ENCODE results near the gene OMG.
"Not testable (repeated sequence)": the region's sequence is repeated elsewhere in the genome, so short reads cannot be mapped to it uniquely, and the experiment has no call there.

The OMG gene, protein sequence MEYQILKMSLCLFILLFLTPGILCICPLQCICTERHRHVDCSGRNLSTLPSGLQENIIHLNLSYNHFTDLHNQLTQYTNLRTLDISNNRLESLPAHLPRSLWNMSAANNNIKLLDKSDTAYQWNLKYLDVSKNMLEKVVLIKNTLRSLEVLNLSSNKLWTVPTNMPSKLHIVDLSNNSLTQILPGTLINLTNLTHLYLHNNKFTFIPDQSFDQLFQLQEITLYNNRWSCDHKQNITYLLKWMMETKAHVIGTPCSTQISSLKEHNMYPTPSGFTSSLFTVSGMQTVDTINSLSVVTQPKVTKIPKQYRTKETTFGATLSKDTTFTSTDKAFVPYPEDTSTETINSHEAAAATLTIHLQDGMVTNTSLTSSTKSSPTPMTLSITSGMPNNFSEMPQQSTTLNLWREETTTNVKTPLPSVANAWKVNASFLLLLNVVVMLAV

DNA sequence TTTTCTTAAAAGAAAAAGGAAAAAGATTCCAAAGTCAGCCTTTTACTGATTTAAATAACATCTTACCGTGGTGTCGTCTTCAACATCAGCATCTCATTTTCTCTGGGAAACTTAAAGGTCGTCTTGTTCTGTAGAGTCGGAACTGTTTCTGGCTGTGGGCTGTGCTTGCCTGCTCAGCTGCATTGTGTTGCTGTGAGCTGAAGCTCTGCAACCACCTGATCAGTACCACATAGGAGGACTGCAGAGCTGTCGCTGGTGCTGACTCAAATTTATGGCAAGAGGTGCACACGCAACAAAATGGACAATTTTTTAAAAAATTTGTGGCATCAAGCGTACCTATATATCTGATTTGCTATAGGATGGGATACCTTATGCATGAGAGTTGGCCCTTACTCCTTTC is at the start of gene OMG:
Gene OMG (minus strand): TSS at position 150 of the 400 bp plus-strand sequence. CDS start 908 bp downstream, outside the sequence.
- DNase-seq, result no peak

DNA sequence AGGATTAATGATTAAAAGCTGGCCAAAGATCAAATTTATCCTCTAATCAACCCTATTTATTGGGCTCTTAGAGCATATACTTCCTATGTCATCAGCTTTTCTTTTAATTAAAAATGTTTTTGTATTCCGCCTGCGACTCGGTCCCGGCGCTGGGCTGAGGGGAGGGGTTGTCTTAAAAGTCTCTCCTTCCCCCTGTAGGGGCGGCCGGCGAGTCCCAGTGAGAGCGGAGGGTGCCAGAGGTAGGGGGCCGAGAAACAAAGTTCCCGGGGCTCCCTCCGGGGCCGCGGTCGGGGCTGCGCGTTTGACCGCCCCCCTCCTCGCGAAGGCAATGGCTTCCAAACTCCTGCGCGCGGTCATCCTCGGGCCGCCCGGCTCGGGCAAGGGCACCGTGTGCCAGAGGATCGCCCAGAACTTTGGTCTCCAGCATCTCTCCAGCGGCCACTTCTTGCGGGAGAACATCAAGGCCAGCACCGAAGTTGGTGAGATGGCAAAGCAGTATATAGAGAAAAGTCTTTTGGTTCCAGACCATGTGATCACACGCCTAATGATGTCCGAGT is 48.2 kb upstream of the OMG start:
- not testable (repeated sequence) for DNase-seq

DNA sequence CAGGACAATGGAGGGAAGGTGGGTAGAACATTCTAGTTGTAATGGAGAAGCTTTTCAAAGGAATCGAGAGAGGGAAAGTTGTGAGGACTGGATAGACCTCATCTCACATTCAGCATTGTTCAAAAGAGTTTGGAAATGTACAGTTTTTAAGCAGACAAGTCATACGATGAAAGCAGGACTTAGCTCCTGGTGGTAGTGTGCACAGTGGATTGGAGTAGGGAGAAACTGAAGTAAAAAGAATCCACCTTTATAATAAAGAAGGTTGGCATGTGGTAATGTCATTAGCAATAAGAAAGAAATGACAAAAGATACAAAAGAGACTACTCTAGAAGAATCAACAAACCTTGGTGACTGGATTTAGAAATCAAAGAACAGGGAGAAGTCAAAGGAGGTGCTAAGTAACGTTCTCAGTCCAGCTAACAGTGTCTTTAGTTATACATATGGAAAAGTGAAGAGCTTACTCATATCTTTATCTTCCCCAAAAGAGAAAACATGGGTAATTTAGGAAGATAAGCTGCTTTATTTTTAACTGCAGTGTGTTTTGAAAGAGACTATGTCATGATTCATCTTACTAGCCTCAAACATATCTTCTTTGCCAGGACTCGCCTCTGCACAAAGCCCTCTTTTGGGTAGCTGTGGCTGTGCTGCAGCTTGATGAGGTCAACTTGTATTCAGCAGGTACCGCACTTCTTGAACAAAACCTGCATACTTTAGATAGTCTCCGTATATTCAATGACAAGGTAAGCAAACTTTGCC is 43.0 kb upstream of the OMG start:
- DNase-seq, result peak; percentile 65

DNA sequence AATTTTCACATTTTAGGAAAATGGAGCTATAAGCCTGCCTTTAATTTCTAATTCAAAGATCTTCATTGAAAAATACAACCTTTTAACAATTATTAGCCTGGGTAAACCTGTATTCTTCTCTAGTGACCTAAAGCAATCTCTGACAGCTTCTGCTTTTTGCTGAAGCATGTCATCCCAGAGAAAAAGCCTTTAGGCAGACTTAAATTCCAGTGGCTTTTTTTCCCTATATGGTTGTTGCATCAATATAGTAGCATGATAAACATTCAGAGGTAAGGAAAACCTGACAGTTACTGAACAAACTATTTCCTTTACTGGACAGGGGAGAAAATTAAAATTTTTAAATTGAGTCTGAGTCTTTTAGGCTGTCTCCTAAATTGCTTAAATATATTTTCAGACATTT is 32.2 kb upstream of the OMG start:
- no peak for DNase-seq

DNA sequence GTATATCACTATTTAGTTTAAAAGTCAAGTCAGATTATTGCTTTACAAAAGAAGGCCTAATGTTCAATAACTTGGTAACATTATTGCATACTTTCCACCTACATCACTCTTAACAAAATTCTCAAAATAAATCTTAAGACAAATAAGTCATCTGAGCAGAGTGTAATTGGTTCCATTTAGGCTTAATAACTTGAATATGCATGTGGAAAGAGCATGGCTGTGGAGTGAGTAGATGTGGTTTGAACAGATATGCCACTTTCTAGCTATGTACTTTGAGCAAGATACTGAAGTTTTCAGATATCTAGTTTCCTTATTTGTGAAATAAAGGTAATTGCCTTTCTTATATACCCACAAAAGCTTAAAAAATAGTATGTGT is 31.1 kb upstream of the OMG start:
- no peak for DNase-seq

DNA sequence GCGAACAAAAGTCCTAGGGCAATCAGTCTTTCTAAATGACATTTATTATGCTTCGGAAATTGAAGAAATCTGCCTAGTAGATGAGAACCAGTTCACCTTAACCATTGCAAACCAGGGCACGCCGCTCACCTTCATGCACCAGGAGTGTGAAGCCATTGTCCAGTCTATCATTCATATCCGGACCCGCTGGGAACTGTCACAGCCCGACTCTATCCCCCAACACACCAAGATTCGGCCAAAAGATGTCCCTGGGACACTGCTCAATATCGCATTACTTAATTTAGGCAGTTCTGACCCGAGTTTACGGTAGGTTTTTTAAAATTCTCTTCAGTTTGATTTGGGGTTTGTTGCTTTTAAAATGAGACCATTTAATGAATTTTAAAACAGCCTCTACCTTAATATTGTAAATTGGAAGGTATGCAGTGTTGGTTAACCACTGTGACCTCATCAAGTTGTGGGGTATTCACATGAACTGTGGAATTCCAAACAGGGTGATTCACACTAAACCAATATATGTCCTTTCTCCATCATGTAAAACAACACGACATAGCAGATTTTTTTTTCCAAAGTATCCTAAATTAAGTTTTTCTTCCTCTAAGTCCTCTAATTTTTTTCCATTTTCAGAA is 30.6 kb upstream of the OMG start:
- no peak for DNase-seq

DNA sequence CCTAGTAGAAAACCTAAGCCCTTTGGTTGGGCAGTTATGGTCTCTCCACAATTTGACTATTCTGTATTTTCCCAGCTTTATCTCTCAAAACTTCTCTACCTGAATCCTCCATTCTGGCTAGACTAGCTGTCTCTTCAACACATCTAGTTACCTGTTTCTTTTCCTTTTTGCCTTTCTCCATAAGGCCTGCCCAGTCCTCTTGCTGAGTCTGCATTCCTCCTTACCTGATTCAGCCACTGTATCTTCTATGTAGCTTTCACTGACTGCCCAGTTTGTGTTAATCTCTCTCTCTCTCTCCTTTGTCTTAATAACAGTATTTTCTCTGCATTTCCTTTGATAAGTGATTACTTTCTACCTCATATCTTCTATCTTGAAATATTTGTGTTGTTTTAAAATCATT is 26.5 kb upstream of the OMG start:
- DNase-seq, result no peak

DNA sequence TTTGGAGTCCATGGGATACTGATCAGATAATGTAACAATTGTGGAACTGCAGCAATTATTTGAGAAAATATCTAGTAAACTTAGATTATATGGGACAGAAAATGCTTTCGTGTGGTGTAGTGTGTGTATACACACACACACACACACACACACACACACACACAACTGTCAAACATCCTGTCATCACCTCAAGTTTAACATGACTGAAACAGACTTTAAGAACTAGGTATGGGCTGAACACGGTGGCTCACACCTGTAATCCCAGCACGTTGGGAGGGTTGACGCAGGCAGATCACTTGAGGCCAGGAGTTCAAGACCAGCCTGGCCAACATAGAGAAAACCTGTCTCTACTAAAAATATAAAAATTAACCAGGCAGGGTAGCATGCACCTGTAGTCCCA is 24.9 kb upstream of the OMG start:
- no peak for DNase-seq

DNA sequence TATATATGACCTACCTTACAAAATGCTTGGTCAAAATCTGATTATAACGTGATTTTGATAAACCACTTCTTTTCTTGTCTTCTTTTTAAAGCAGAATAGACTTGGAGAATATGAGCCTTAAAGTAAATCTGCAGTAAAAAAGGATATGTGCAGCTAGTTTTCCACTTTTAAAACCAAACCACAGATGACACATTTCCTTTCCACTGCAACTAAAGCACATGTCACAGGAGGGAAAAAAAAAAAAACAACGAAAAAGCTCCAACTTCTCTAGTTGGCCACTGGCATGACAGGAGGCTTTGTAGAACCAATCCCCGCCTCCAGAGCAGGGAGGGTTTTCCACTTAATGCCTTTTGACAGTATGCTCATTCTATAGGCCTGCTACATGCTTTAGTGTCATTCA is 24.4 kb upstream of the OMG start, which contains the start of gene EVI2A:
Gene EVI2A (minus strand): TSS at position 142 of the 400 bp plus-strand sequence. CDS start 2,609 bp downstream, outside the sequence.
- DNase-seq, result peak; percentile 64

DNA sequence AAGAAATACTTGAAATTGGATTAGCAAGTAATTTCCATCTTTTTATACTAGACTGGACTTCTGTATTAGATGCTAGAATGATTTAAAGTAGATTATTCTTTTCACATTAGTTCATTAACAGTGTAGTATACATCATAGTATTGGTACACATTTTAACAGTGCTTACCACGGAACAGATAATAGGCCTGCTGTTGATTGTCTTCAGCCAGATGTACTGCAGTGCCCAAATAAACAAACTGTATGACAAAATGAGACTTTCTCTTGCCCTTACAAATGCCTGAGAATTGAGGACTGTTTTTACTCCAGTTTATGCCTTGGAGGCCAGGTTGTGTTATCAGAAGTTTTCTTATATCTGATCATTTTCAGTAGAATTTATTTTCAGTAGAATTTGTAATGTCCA is 23.8 kb upstream of the OMG start:
- DNase-seq, result no peak

DNA sequence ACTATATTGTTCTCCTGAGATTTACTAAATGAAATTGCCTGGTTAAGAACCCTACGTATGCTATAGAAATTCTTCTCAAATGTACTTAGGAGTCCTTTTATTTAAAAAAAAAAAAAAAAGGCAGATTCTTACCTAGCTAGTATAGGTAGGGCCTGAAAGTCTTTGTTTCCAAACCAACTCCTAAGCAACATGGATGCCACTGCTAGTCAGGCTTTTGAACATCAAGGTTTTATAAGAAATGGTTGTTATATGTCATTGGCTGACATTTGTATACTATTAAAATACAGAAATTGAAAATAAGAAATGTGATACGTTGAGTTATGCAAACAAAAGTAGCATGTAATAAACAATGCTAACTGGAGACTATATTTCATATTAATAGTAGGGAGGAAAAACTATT is 23.2 kb upstream of the OMG start:
- no peak for DNase-seq

DNA sequence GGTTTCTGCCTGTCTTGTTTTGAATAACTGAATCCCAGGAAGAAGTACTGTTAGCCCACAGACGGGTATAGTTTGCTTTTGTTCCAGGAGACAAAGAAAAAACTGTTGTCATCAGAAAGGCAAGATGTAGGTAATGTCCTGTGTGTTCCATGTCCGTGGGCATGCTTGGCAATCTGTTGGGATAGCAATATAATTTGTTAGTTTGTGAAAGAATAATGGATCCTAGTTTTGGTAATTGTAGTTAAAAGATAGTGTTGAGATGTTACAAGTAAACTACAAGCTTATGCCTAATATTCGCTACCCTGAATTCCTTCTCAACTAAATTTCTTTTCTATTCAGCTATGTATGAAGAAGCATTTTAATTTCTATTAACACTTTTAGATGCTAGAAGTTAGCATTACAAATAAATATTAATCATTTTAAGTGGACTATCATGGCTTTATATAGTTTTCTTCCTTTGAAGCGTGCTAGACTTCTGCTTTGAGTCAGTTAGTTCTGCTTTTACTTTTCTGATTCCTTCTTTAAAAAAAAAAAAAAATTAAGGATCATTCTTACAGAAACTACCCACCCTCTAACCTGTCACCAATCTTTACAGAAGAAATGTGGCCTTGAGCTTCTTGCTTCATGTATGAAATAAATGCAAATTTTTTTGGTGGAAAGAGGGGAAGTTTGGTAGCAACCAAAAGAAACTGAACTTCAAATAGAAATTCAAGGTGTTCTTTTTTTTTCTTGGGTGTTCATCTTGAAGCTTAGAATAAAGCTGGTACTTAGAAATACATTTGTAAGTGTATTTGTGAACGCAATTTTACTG is 22.0 kb upstream of the OMG start:
- DNase-seq, result no peak

DNA sequence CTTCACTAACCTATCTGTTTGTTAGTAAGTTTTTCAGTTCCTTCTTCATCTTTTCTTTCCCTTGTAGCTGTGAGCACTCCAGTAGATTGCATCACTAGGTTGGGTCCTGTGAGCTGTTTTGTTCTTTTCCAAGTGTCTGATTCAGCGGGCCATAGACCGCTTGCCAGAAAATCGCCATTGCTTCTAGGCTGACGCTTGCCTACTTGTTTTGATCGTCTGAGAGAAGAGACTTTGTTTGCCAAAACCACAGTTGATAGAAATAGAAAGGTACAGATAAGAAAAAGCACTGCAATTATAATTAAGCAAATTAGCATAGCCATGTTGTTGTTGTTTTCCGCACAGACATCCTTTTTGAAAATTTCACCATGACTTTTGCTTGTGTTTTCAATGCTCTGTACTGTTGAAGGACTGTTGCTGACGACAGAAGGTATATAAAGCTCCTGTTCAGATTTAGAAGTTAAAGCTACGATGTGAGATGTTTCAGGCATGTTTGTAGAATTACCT is 21.3 kb upstream of the OMG start:
- peak; percentile 48 for DNase-seq

DNA sequence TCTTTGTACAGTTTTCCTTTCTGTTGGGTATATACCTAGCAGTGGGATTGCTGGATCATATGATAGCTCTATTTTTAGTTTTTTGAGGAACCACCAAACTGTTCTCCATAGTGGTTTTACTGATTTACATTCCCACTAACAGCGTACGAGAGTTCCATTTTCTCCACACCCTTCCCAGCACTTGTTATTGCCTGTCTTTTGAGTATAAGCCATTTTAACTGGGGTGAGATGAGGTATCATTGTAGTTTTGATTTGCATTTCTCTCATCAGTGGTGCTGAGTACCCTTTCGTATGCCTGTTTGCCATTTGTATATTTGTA is 17.7 kb upstream of the OMG start:
- DNase-seq, result no peak

DNA sequence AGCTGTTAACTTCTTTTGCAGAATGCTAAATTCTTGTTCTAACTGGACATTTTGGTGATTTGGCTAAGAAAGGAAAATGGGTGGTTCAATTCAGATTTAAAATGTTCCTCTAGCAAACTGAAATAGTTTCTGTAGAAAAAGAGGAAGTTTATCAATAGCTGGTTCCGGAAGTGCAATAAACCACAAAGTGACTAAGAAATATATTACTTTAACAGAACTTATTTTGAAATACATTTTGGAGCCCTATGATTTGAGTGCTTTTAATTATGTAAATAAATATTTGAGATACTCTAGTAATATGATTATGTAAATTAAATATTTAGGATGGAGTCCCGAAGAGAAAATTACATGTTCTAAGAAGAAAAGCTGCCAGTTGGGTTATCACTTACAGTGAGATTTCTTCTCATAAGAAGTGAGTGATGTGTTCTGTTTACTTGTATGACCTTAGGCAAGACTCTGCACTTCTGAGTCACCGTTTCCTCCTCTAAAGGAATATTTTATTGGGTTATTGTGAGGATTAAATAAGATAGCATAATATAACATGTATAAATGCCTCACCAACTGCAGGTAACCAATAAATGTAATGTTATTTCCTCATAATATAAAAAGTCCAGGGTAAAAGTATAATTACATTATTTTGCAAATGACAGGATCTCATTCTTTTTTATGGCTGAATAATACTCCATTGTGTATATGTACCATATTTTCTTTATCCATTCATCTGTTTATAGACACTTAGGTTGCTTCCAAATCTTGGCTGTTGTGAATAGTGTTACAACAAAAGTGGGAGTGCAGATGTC is 17.1 kb upstream of the OMG start, which contains the start of gene EVI2B:
Gene EVI2B (minus strand): TSS at position 73 of the 800 bp plus-strand sequence. CDS start 8,445 bp downstream, outside the sequence.
- DNase-seq, result peak; percentile 66

DNA sequence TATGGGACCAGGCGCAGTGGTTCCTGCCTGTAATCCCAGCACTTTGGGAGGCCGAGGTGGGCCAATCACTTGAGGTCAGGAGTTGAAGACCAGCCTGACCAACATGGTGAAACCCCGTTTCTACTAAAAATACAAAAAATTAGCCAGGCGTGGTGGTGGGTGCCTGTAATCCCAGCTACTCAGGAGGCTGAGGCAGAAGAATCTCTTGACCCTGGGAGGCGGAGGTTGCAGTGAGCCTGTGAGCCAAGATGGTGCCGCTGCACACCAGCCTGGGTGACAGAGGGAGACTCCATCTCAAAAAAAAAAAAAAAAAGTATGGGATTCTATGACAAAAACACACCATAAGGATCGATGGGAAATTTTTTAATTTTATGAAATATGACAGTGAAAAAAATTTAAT is 15.2 kb upstream of the OMG start:
- not testable (repeated sequence) for DNase-seq

DNA sequence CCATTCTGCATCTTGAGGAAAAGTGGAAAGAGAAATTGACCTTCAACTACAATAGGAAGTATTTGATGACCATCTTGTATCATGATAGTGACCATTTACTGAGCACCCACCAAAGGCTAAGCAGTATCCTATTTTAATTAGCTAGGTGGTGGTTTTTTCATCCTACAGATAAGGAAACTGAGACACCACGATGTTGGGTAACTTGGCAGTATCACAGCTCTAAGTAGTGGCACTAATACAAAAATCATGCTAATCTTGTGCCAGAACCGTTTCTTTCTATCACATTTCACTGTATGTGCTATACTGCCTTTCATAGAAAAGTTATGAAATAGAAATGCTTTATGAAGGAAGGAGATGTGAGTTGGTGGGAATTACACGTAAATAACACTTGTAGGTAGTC is 14.5 kb upstream of the OMG start:
- peak; percentile 15 for DNase-seq

DNA sequence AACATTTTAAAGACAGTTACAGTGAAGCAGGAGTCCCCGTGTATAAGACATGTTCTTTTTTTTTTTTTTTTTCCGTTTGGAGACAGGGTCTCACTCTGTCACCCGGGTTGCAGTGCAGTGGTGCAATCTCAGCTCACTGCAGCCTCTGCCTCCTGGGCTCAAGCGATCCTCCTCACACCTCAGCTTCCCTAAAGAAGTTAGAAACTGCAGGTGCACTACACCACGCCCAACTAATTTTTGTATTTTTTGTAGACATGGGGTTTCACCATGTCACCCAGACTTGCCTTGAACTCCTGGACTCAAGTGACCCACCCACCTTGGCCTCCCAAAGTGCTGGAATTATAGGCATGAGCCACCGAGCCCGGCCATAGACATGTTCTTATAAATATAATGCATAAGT is 13.8 kb upstream of the OMG start:
- no peak for DNase-seq

DNA sequence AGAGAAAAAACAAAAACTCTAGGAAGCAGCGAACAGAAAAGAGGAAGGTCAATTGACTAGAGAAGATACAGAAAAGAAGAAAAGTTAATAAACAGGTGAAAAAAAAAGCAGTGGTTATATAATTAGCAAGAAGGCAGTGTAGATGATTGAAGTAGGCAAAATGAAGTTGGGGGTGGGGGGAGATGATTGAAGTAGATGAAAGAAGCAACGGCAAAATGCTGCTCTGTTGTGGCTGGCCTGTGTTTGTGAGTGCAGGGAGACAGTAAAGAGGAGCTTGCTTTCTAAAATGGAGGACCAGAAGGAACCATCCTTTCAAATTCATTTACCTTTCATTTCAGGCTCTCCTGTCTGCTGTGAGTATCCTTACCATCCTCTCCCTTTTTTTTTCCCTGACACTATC is 13.2 kb upstream of the OMG start:
- DNase-seq, result no peak

DNA sequence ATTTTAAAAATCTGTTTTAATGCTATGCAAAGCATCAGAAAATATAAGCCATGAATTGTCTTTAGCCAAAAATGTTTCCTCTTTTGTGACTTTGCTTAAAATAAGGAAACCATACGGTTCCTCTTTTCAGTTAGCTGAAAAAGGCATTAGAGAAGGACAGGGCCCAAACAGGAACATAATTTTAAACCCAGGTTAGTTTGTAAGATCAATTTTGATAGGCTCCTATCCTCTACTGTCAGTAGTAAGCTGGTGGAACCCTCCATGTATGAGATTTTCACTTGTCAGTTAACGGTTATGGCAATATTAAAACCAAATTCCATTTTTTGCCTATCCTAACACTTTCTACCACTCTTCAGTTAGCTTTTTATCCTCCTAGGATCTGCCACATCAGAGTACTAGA is 12.5 kb upstream of the OMG start:
- peak; percentile 45 for DNase-seq
